GM12865 (cell line): ENCODE data around the gene MRPL12.

Experiments used
- DNase-seq: peaks from one replicate; pipeline ENCODE4 v3.0.0; 2010; ENCODE audit warnings: low read depth
- H3K4me3 ChIP-seq: 2 replicates; pipeline ENCODE4 v1.5.1; 2011; ENCODE audit warnings: mild to moderate bottlenecking, low read depth, low read length, control low read depth
- TF ChIP-seq, protein P1 (sequence below): IDR thresholded peaks from 2 replicates; pipeline ENCODE4 v1.5.1; 2011; ENCODE audit warnings: low read length, control low read depth, low read depth, inconsistent platforms; ENCODE audit not compliant: insufficient read depth; ENCODE audit errors: missing control alignments

Gene MRPL12

GRCh38 chr17:81715872-81716673 is 12.9 kb downstream of the MRPL12 start:
- no peak for DNase-seq
- H3K4me3 ChIP-seq, result no peak overlapping the region
- TF ChIP-seq, protein P1, sequence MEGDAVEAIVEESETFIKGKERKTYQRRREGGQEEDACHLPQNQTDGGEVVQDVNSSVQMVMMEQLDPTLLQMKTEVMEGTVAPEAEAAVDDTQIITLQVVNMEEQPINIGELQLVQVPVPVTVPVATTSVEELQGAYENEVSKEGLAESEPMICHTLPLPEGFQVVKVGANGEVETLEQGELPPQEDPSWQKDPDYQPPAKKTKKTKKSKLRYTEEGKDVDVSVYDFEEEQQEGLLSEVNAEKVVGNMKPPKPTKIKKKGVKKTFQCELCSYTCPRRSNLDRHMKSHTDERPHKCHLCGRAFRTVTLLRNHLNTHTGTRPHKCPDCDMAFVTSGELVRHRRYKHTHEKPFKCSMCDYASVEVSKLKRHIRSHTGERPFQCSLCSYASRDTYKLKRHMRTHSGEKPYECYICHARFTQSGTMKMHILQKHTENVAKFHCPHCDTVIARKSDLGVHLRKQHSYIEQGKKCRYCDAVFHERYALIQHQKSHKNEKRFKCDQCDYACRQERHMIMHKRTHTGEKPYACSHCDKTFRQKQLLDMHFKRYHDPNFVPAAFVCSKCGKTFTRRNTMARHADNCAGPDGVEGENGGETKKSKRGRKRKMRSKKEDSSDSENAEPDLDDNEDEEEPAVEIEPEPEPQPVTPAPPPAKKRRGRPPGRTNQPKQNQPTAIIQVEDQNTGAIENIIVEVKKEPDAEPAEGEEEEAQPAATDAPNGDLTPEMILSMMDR, result no peak

GRCh38 chr17:81716674-81716996 is 13.5 kb downstream of the MRPL12 start:
- TF ChIP-seq, protein P1, result no peak
- no peak for DNase-seq
- no peak overlapping the region for H3K4me3 ChIP-seq

GRCh38 chr17:81717049-81717765 is 14.0 kb downstream of the MRPL12 start:
- no peak overlapping the region for H3K4me3 ChIP-seq
- TF ChIP-seq, protein P1, result no peak
- no peak for DNase-seq

DNA sequence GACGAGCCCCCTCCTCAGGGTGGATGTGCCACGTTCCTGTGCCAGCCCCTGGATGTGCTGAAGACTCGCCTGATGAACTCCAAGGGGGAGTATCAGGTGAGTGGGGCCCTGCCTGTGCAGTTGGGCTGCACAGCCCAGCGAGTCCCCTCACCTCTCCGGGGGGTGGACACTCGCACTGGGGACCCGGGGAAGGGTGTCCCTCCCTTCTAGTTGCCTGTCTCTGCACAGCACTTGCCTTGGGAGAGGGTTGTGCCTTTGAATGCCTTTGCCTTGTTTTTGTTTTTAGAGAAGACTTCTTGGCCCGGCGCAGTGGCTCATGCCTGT is 14.6 kb downstream of the MRPL12 start:
- no peak overlapping the region for H3K4me3 ChIP-seq
- TF ChIP-seq, protein P1, result no peak
- no peak for DNase-seq

DNA sequence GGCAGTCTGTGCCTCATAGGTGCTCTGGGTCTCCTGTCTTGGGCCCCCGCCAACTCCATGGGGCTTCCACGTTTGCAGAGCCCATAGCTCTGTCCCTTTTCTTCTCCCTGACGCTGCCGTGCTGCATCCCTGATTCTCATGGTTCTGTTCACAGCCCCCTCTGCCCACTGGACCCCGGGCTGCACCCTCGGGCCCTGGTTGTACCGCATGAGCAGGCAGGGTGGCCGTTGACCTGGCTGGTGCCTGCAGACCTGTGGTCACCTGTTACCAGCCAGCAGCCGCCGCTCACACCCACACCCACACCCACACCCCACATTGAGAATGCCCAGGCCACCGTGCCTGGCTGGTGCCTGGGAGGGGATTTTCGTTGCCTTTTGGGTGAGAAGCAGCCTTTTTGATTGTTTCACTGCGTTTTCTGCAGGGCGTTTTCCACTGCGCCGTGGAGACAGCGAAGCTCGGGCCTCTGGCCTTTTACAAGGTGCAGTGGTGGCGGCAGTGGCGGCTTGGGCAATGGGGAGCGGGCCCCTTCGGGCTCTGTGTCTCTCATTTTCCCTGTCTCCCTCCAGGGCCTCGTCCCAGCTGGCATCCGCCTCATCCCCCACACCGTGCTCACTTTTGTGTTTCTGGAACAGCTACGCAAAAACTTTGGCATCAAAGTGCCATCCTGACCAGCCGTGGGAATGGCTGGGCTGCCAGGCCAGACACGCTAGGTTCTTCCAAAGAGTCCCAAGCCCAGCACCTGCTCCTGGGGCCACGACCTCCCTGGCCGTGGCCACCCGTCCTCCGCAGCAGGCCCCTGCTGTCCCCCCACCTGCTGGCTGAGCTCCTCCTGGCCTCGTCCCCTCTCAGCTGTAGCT is 16.5 kb downstream of the MRPL12 start:
- DNase-seq, result no peak
- TF ChIP-seq, protein P1, result no peak
- H3K4me3 ChIP-seq, result no peak overlapping the region

DNA sequence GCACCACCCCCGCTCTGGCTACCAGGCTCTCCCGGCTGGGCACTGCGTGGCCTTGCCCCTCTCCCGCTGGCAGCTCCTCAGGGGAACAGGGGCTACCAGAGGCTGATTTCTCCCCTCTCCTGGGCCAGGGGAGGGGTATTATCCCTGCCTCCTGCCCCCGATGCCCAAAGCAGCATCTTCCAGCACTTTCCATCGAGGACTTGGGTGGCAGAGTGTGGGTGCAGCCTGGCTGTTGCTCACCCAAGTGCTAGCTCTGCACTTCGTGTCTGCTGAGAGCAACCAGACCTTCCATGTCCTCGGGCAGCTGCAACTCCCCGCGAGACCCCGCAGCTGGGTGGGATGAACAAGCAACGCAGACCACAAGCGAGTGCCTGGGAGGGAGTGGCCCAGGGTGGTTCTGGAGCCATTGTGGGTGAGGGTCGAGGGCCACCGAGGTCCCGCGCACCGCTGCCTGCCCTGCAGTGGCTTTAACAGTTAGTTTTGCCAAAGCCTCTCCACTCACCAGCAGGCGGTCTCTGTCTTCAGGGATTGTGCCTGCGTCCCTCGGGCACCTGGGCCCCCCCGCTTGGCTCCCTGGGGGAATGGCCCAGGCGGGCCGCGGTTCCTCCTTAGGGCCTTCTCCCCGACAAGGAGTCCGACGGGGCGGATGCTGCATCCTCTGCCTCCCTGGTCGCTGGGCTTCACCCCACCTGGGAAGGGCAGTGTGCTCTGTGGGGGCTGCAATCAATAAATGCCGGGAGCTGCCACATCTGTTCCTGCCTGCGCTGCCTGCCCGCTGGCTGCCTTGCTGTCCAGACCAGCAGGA is 17.3 kb downstream of the MRPL12 start:
- DNase-seq, result no peak
- H3K4me3 ChIP-seq, result no peak overlapping the region
- TF ChIP-seq, protein P1, result no peak
